NCI-H2196 treated with DMSO at 0.1 percent for 48 hours (cell line): ENCODE results near the gene MYO15A.

ENCODE experiments used
- DNase-seq: peaks from one replicate; lab custom pipeline; 2025; ENCODE audit not compliant: unreplicated experiment; lab: John Stamatoyannopoulos, UW

Gene MYO15A

GRCh38 chr17:18156171-18156975 is 47.8 kb downstream of the MYO15A start:
- DNase-seq = no peak

GRCh38 chr17:18156976-18157280 is 48.4 kb downstream of the MYO15A start:
- DNase-seq = no peak

GRCh38 chr17:18157354-18157985 is 48.9 kb downstream of the MYO15A start:
- DNase-seq = no peak

- DNase-seq = no peak
Measured at GRCh38 chr17:18158022-18158600, 49.6 kb downstream of the MYO15A start.

GRCh38 chr17:18159551-18160120 is 51.1 kb downstream of the MYO15A start:
- DNase-seq = no peak

GRCh38 chr17:18160128-18160856 is 51.7 kb downstream of the MYO15A start:
- DNase-seq = no peak

- DNase-seq = no peak
Measured at GRCh38 chr17:18161207-18162145, 52.9 kb downstream of the MYO15A start.

GRCh38 chr17:18163547-18163946 is 55.0 kb downstream of the MYO15A start:
- DNase-seq = no peak

GRCh38 chr17:18166894-18167293 is 58.3 kb downstream of the MYO15A start:
- no peak for DNase-seq

GRCh38 chr17:18167421-18167820 is 58.9 kb downstream of the MYO15A start:
- DNase-seq = no peak

GRCh38 chr17:18172531-18173278 is 64.1 kb downstream of the MYO15A start:
- DNase-seq = no peak

GRCh38 chr17:18173740-18174139 is 65.2 kb downstream of the MYO15A start:
- no peak for DNase-seq

- DNase-seq = no peak
Measured at GRCh38 chr17:18176176-18176575, 67.6 kb downstream of the MYO15A start.

- no peak for DNase-seq
Measured at GRCh38 chr17:18177133-18177532, 68.6 kb downstream of the MYO15A start.

- no peak for DNase-seq
Measured at GRCh38 chr17:18177722-18178121, 69.2 kb downstream of the MYO15A start.

- DNase-seq = no peak
Measured at GRCh38 chr17:18179196-18179595, 70.6 kb downstream of the MYO15A start.

- no peak for DNase-seq
Measured at GRCh38 chr17:18179804-18180203, 71.2 kb downstream of the MYO15A start.

- DNase-seq = no peak
Measured at GRCh38 chr17:18181358-18181757, 72.8 kb downstream of the MYO15A start.

GRCh38 chr17:18182110-18182977 is 73.8 kb downstream of the MYO15A start:
- DNase-seq = no peak
